Measurements from ENCODE around the gene BLMH.

GRCh38 chr17:30256756-30257506, 34.8 kb downstream of the BLMH start:
- TF ChIP-seq, protein P1, sequence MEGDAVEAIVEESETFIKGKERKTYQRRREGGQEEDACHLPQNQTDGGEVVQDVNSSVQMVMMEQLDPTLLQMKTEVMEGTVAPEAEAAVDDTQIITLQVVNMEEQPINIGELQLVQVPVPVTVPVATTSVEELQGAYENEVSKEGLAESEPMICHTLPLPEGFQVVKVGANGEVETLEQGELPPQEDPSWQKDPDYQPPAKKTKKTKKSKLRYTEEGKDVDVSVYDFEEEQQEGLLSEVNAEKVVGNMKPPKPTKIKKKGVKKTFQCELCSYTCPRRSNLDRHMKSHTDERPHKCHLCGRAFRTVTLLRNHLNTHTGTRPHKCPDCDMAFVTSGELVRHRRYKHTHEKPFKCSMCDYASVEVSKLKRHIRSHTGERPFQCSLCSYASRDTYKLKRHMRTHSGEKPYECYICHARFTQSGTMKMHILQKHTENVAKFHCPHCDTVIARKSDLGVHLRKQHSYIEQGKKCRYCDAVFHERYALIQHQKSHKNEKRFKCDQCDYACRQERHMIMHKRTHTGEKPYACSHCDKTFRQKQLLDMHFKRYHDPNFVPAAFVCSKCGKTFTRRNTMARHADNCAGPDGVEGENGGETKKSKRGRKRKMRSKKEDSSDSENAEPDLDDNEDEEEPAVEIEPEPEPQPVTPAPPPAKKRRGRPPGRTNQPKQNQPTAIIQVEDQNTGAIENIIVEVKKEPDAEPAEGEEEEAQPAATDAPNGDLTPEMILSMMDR (conservative IDR thresholded peaks at IDR 0.05 in 1 of 2, IDR thresholded peaks at IDR 0.05 in 1 of 2; ENCODE audit: low read depth in 1 of 2, low read length in 2 of 2): no peak
- no peak for TF ChIP-seq EZH2 (IDR thresholded peaks at IDR 0.05; ENCODE audit: low read length, missing control alignments)

Data from fibroblast of lung (primary cell).